Measurements from ENCODE around the gene ROBO1.

ROBO1 gene

GRCh38 chr3:78848392-78849288 lies 919.2 kb downstream of the ROBO1 start:
- H2AFZ ChIP-seq (ENCODE audit: low read depth, low read length, severe bottlenecking) = no peak overlapping the region

GRCh38 chr3:78847603-78848002 lies 920.2 kb downstream of the ROBO1 start:
- H3K9me2 ChIP-seq (replicated peaks; ENCODE audit: insufficient read depth, low read length) = no peaks in the 10 kb centered on the region
- H3K4me3 ChIP-seq (ENCODE audit: insufficient read depth, low read length, poor library complexity, severe bottlenecking) = no peak overlapping the region
- H3F3A ChIP-seq (ENCODE audit: insufficient read depth) = no peaks in the 10 kb centered on the region
- H2AFZ ChIP-seq (ENCODE audit: low read depth, low read length, severe bottlenecking) = no peak overlapping the region
- H3K9me3 ChIP-seq (ENCODE audit: insufficient read depth, low read length) = no peaks in the 10 kb centered on the region
- no peaks in the 10 kb centered on the region for H4K20me1 ChIP-seq (ENCODE audit: low read depth, low read length)
- H3K36me3 ChIP-seq (ENCODE audit: low read length) = no peaks in the 10 kb centered on the region
- no peaks in the 10 kb centered on the region for H3K79me2 ChIP-seq (ENCODE audit: insufficient read depth, low read length)
- no peak overlapping the region for H3K4me2 ChIP-seq (ENCODE audit: low read depth, low read length, poor library complexity, severe bottlenecking)
- H3K9ac ChIP-seq (ENCODE audit: low read length) = no peak overlapping the region
- H3K27me3 ChIP-seq (ENCODE audit: low read length) = no peaks in the 10 kb centered on the region
- TF ChIP-seq EZH2phosphoT487 (conservative IDR thresholded peaks at IDR 0.05; ENCODE audit: low read length) = no peak
- no peak for TF ChIP-seq CTCF (IDR thresholded peaks at IDR 0.05; ENCODE audit: insufficient read depth, low read length, poor library complexity, severe bottlenecking)
- no peak overlapping the region for H3K27ac ChIP-seq (ENCODE audit: low read depth, low read length)

More at GRCh38 chr3:78848392-78849288, 919.2 kb downstream of the ROBO1 start:
- no peaks in the 10 kb centered on the region for H3K79me2 ChIP-seq (ENCODE audit: insufficient read depth, low read length)
- H3F3A ChIP-seq (ENCODE audit: insufficient read depth) = no peaks in the 10 kb centered on the region
- no peak overlapping the region for H3K4me2 ChIP-seq (ENCODE audit: low read depth, low read length, poor library complexity, severe bottlenecking)
- H3K27ac ChIP-seq (ENCODE audit: low read depth, low read length) = no peak overlapping the region
- no peaks in the 10 kb centered on the region for H3K27me3 ChIP-seq (ENCODE audit: low read length)
- no peak overlapping the region for H3K9ac ChIP-seq (ENCODE audit: low read length)
- no peaks in the 10 kb centered on the region for H3K9me2 ChIP-seq (replicated peaks; ENCODE audit: insufficient read depth, low read length)
- H3K4me3 ChIP-seq (ENCODE audit: insufficient read depth, low read length, poor library complexity, severe bottlenecking) = no peak overlapping the region
- H4K20me1 ChIP-seq (ENCODE audit: low read depth, low read length) = no peaks in the 10 kb centered on the region
- no peaks in the 10 kb centered on the region for H3K9me3 ChIP-seq (ENCODE audit: insufficient read depth, low read length)
- TF ChIP-seq EZH2phosphoT487 (conservative IDR thresholded peaks at IDR 0.05; ENCODE audit: low read length) (no peak), CTCF (IDR thresholded peaks at IDR 0.05; ENCODE audit: insufficient read depth, low read length, poor library complexity, severe bottlenecking) (no peak)
- H3K36me3 ChIP-seq (ENCODE audit: low read length) = no peaks in the 10 kb centered on the region

- Histone ChIP-seq H3K27me3 (ENCODE audit: low read length) (no peaks in the 10 kb centered on the region), H3K9me2 (replicated peaks; ENCODE audit: insufficient read depth, low read length) (no peaks in the 10 kb centered on the region), H3K79me2 (ENCODE audit: insufficient read depth, low read length) (no peaks in the 10 kb centered on the region), H3K9ac (ENCODE audit: low read length) (no peak overlapping the region), H3K9me3 (ENCODE audit: insufficient read depth, low read length) (no peaks in the 10 kb centered on the region), H3K36me3 (ENCODE audit: low read length) (no peaks in the 10 kb centered on the region), H3K27ac (ENCODE audit: low read depth, low read length) (no peak overlapping the region), H3F3A (ENCODE audit: insufficient read depth) (no peaks in the 10 kb centered on the region), H3K4me2 (ENCODE audit: low read depth, low read length, poor library complexity, severe bottlenecking) (no peak overlapping the region), H2AFZ (ENCODE audit: low read depth, low read length, severe bottlenecking) (no peak overlapping the region), H3K4me3 (ENCODE audit: insufficient read depth, low read length, poor library complexity, severe bottlenecking) (no peak overlapping the region), H4K20me1 (ENCODE audit: low read depth, low read length) (no peaks in the 10 kb centered on the region)
- TF ChIP-seq CTCF (IDR thresholded peaks at IDR 0.05; ENCODE audit: insufficient read depth, low read length, poor library complexity, severe bottlenecking) (no peak), EZH2phosphoT487 (conservative IDR thresholded peaks at IDR 0.05; ENCODE audit: low read length) (no peak)
These were observed 920.6 kb downstream of the ROBO1 start for GRCh38 chr3:78847203-78847602.
